Ecto neural progenitor cell (in vitro differentiated cells): ENCODE measurements around the gene UBE2C.

Source experiments
- DNase-seq: peaks from one replicate; pipeline ENCODE4 v3.0.0-alpha.2; 2018; ENCODE audit warnings: low spot score

The UBE2C gene

DNA sequence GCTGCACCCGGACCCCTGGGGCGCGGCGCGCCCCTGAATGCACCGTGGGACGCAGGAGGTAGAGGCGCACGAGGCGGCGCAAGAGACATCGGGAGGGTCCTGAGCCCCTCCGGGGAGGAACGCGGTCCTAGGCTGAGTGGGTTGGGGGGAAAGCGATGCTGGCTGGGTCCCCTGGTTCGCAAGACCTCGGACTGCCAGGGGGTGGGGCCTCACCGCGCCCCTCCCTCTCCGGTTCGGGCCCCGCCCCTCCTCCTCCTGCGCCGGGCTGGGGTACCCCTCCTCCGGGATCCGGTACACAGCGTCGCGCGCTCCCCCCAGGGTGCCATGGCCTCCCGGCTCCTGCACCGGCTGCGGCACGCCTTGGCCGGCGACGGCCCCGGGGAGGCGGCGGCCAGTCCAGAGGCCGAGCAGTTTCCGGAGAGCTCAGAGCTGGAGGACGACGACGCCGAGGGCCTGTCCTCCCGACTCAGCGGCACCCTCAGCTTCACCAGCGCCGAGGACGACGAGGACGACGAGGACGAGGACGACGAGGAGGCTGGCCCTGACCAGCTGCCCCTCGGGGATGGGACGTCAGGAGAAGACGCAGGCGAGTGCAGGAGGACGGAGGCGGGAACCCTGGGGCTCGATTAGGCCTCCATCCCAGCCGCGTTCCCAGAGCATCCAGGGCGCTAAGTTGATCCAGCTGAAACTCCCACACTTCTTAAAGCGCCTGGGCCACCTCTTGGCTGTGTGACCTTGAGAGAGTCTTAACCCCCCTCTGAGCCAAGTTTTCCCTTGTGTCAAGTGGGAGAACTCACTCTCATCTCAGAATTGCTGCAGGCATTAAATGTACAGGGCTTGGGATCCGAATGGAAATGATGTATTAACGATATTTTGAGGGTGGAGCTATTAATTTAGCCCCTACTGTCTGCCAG, 21.7 kb downstream of the UBE2C start:
- peak; percentile 89 for DNase-seq

DNA sequence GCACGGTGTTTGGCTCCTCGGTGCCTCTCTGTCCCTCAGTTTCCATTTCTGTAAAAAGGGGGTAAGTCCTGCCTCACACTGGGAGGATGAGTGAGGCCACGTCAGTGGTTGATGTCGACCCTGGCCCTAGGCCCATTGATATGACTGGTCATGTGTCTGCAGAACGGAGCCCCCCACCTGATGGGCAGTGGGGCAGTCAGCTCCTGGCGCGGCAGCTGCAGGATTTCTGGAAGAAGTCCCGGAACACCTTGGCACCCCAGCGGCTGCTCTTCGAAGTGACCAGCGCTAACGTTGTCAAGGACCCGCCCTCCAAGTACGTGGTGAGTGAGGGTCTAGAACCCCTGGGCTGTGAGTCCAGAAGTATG, 22.3 kb downstream of the UBE2C start:
- DNase-seq = no peak

- DNase-seq = no peak
Observed at GRCh38 chr20:45835329-45835765, 22.9 kb downstream of the UBE2C start.

DNA sequence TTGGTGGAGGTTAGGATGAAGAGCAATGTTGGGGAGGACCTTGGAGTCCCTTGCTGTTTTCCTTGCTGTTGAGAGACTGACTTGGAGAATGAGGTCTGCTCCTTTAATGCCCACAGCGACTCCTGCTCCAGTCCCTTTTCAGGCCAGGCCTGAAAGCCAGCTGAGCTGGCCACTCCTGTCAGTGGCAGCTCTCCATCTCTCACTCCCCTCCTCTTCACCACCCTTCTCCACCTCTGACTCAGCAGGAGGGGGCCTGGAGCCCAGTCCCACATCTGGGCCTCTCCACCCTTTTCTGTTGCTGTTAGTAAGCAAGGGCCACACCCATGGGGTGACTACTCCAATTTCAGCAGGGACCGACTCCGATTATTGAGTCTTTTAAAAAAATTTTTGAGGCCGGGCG, 23.4 kb downstream of the UBE2C start:
- DNase-seq = no peak

GRCh38 chr20:45836841-45837240, 24.4 kb downstream of the UBE2C start:
- no peak for DNase-seq

- no peak for DNase-seq
Observed at GRCh38 chr20:45840700-45841198, 28.3 kb downstream of the UBE2C start.

DNA sequence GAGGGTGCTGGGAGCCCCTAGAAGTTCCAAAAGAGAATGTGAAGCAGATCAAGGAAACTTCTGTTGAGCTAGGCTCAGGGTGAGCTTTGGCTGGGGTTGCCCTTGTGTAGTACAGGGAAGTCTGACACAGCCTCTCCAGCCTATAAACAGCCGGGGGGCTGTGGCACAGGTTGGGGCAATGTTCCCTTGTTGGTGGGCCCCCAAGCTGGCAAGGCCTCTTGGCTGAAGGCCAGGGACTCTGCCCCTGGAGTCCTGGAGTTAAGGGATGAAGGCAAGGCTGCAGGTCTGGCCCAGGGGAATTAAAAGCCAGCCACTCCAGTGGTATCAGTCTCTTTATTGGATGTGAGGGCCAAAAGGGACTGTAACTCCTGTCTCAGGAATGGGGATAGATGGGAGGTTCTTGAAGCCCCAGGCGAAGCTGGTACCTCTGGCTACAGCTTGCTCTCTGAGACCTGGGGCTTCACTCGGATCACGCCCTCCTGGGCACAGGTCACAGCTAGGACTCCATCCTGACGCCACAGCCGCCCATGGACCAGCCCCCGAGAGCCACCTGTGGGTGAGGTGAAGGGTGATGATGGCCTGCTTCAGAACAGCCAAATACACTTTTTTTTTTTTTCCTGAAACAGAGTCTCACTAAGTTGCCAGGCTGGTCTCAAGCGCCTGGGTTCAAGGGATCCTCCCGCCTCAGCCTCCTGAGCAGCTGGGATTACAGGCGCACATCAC, 29.1 kb downstream of the UBE2C start:
- DNase-seq = no peak

DNA sequence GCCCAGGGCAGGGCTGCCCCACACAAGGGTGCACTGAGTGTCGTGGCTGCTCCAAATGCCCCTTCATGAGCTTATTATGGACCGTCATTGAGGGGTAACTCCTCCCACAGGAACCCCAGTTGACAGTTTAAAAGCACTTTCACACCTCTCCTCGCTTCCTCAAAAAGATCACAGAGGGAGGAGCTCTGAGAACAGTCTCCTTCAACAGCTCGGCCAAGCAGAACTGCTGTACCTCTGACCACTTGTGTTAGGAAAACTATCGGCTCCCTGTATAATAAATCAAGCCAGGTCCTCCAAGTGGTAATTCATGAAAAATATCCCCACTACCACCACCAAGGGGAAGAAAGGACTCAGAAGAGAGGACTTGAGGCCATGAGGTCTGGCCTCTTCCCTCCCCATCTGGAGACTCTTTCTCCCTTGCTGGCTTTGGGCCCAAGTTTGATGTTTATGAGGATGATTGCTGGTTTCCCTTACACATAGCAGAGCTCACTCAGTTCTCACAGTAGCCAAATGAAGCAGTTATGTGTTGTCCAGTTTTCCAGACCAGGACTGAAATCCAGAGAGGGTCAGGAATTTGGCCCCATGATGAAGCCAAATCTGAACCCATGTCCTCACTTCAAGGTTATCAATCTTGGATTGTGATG, 29.8 kb downstream of the UBE2C start:
- DNase-seq = no peak

GRCh38 chr20:45843506-45843905, 31.1 kb downstream of the UBE2C start:
- DNase-seq = no peak

DNA sequence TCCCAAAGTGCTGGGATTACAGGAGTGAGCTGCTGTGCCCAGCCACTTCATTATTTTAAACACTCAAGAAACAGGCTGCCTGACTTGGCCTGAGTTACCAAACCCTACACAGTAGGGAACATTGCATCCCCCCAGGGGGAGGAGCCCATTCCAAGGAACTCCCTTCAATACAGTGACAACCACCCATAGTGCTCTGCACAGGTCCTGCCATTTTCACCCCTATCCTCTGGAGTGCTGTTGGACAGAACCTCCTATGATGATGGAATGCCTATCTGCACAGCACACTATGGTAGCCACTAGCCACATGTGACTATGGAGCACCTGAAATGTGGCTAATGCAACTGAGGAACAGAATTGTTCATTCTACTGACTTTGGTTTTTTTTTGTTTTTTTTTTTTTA, 33.0 kb downstream of the UBE2C start:
- no peak for DNase-seq

GRCh38 chr20:45848421-45848820, 36.0 kb downstream of the UBE2C start:
- DNase-seq = no peak

GRCh38 chr20:45848969-45849582, 36.6 kb downstream of the UBE2C start:
- no peak for DNase-seq

DNA sequence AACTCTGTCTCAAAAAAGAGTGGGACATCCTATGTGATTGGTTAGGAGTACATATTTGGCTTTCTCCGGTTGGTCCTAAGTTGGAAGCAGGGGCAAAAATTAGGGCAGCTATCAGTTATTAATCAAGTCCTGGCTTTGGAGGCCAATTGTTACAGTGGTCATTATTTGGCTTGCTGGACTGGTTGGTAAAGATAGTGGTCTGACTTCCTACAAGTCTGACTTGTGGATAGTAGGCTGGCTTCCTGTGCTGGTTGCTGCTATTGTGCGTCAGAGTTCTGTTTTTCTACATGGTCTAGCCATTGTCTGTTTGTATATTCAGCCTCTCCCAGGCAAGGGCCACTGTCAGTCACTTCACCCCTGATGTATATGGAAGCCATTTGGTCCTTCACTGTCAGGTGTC, 37.8 kb downstream of the UBE2C start:
- no peak for DNase-seq

- DNase-seq = no peak
Observed at GRCh38 chr20:45850926-45851325, 38.5 kb downstream of the UBE2C start.

- no peak for DNase-seq
Observed at GRCh38 chr20:45851501-45851900, 39.1 kb downstream of the UBE2C start.

DNA sequence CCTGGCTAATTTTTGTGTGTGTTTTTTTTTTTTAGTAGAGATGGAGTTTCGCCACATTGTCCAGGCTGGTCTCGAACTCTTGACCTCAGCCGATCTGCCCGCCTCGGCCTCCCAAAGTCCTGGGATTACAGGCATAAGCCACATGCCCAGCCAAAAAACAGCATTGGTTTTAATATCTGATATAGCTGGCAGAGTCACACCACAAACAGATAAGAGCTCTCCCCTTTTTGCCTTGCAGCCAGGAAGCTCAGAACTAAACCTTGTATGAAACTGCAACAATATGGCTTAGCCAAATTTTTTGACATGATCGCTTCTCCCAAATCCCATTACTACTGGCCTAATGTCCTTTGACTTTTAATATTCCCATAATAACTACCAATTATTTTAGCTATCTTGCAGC, 39.9 kb downstream of the UBE2C start:
- no peak for DNase-seq

DNA sequence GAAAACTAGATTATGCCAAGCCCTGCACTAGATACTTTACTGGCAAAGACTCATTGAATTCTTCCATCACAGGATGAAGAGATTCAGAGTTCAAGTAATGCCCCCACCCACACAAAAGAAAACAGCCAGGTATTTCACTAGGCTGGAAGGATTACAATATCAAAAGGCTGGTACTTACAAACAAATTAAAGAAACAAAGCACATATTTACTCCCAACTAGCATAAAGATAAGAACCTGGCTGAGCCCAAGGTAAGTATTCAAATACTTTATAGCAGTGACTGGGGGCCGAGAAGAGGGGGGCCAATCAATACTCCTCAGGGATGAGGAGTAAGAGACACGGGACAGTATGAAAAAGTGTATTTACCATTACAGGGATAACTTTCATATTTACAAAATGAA, 41.0 kb downstream of the UBE2C start:
- no peak for DNase-seq

- DNase-seq = peak; percentile 95
Observed at GRCh38 chr20:45857114-45857881, 44.9 kb downstream of the UBE2C start, which contains the start of the genes ACOT8 and ZSWIM3. Gene ACOT8 (minus strand): TSS chr20:45857392. CDS start chr20:45857315, 77 bp downstream. Gene ZSWIM3 (plus strand): TSS chr20:45857614. CDS start chr20:45857826, 212 bp downstream.

- DNase-seq = no peak
Observed at GRCh38 chr20:45857882-45858216, 45.4 kb downstream of the UBE2C start.

GRCh38 chr20:45859916-45860315, 47.5 kb downstream of the UBE2C start:
- no peak for DNase-seq

GRCh38 chr20:45860560-45861220, 48.2 kb downstream of the UBE2C start:
- no peak for DNase-seq
